LNCaP clone FGC (cell line): ENCODE data around the gene LPAR2.

Source experiments
- DNase-seq: peaks from one replicate; pipeline ENCODE4 v3.0.0-alpha.2; 2011; ENCODE audit warnings: low read depth
- H3K4me3 ChIP-seq: 2 replicates; pipeline ENCODE4 v1.5.1; 2011; ENCODE audit warnings: mild to moderate bottlenecking, low read depth, low read length, control low read depth
- CTCF ChIP-seq: IDR thresholded peaks from 2 replicates; pipeline ENCODE4 v1.5.1; 2012; ENCODE audit warnings: mild to moderate bottlenecking; ENCODE audit not compliant: control insufficient read depth, insufficient read depth; ENCODE audit errors: extremely low read depth

The LPAR2 gene

GRCh38 chr19:19663256-19664120, 35.5 kb upstream of the LPAR2 start, which contains the start of gene ATP13A1:
Gene ATP13A1 (minus strand): TSS chr19:19663676. CDS start chr19:19663666, 10 bp downstream.
- peak; percentile 98 for DNase-seq
- 0 out of 2 replicates have a peak, but pooled peaks have one; percentile 13 for TF ChIP-seq CTCF
- H3K4me3 ChIP-seq = peak within 1 kb of the TSS; percentile 98

GRCh38 chr19:19662871-19663255, 34.8 kb upstream of the LPAR2 start:
- TF ChIP-seq CTCF = no peak
- DNase-seq = no peak
- peak overlapping the region; percentile 98 for H3K4me3 ChIP-seq

DNA sequence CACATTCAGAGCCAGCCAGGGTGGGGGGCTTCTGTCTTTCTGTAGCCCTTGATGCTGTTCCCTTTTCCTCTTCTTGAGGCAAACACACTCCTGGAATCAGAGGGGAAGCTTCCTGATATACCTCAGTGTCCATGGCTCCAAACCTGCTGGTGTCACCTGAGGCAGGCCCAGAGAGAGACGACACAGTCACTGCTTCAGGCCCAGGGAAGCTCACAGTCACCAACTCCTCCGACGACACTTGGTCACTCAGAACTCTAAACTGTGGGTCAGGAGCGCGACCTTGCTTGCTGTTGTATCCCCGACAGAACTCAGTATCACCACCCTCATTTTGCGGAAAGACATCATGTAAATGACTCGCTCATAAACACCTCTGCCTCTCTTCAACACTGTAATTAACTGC, 34.3 kb upstream of the LPAR2 start:
- H3K4me3 ChIP-seq = peak overlapping the region; percentile 98
- TF ChIP-seq CTCF = no peak
- DNase-seq = no peak

DNA sequence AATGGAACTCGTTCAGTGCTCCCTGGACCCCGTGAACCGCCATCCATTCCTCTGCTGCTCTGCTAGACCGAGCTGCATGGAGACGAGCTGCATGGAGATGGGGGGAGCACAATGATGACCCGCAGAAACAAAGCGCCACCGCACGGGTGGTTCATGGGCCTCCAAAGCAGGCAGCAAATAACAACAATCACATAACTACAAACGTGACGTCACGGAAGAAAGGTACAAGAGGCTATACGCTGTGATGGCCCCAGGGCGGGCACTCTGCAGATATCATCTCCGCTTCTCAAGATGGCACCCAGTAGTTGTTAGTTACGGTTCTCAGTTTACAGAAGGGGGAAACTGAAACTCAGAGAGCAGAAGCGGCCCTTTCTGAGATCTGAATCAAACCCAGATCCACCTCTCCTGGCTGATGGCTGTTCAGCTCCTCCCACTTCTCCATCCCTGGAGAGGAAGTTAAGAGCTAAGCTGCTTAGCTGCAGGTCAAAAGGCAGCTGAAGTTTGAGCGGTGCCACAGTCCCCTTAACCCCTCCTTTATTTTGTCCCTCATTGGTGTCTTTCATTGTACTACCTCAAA, 33.7 kb upstream of the LPAR2 start:
- no peak for TF ChIP-seq CTCF
- H3K4me3 ChIP-seq = peak overlapping the region; percentile 98
- no peak for DNase-seq

DNA sequence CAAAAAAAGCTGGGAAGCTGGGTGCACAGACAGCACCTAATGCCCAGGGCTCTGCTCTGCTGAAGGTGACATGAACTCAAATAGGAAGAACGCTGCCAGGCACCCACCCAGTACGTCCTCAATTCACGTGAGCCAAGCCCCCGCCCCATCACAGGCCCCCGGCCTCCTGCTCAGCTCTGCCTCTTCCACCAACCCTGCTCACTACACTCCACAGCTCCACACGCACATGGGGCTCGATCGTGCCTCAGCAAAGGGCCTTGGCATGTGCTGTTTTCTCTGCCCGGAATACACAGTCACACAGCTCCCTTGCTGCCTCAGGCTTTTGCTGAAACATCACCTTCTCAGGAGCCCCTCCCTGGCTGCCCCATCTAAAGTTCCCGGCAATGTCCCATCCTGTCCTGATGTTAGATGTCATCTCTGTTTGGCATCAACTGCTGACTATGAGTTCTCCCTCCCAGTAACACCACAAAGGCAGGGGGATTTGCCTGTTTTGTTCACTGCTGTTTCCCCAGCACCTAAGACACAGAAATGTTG, 33.2 kb upstream of the LPAR2 start:
- DNase-seq = no peak
- no peak overlapping the region for H3K4me3 ChIP-seq
- TF ChIP-seq CTCF = no peak

GRCh38 chr19:19659646-19660245, 31.7 kb upstream of the LPAR2 start:
- no peak for DNase-seq
- TF ChIP-seq CTCF = no peak
- no peak overlapping the region for H3K4me3 ChIP-seq
